Measurements from ENCODE around the gene ENPP6. TPM values are rescaled to one million over a fixed set of nuclear protein-coding genes. Genes with fewer than 3 reads are reported as not detected.

ENPP6 gene
- total RNA-seq, 6 donors from 2014 or later = 0.30 to 0.37 (median 0.34) TPM; not detected in 3

- no peaks in the 10 kb centered on the region for H3K36me3 ChIP-seq
Observed at GRCh38 chr4:184151988-184152485, 65.6 kb downstream of the ENPP6 start.

GRCh38 chr4:184150102-184150839 is 67.4 kb downstream of the ENPP6 start:
- Histone ChIP-seq H3K4me1 (peaks cover 0 to 20% (median 4%) of the 10 kb centered on the region in 4 donors), H3K9me3 (no peaks in the 10 kb centered on the region), H3K27me3 (no peaks in the 10 kb centered on the region), H3K36me3 (no peaks in the 10 kb centered on the region), H3K4me3 (no peak overlapping the region), H3K27ac (peak overlapping the region in 3 of 4 donors; percentile 62 to 72 (median 65))
- DNase-seq (peak in 1 of 2 donors; percentile 46), ATAC-seq (ENCODE audit: low FRiP score in 2 of 2) (peak; percentile 35 to 80)
- WGBS, 2 donors = 51 to 53% methylated on average over 7 of the region's 7 CpGs
- peak in 1 of 4 donors; percentile 36 for TF ChIP-seq EP300 (IDR thresholded peaks at IDR 0.05)
- TF ChIP-seq POLR2A (IDR thresholded peaks at IDR 0.05) = no peak
- no peak for TF ChIP-seq POLR2AphosphoS5 (IDR thresholded peaks at IDR 0.05)

More at GRCh38 chr4:184151988-184152485, 65.6 kb downstream of the ENPP6 start:
- 96 to 99% methylated on average over 12 to 13 of the region's 13 CpGs for WGBS, 2 donors
- H3K4me1 ChIP-seq = peaks cover 0 to 20% (median 7%) of the 10 kb centered on the region in 4 donors
- H3K4me3 ChIP-seq = no peak overlapping the region
- H3K27me3 ChIP-seq = no peaks in the 10 kb centered on the region
- ATAC-seq (ENCODE audit: low FRiP score in 2 of 2) (peak in 1 of 2 donors; percentile 46), DNase-seq (peak in 1 of 2 donors; percentile 56)
- H3K27ac ChIP-seq = no peak overlapping the region
- TF ChIP-seq POLR2AphosphoS5 (IDR thresholded peaks at IDR 0.05) (no peak), POLR2A (IDR thresholded peaks at IDR 0.05) (no peak)
- no peaks in the 10 kb centered on the region for H3K9me3 ChIP-seq

- ATAC-seq (ENCODE audit: low FRiP score in 2 of 2) (peak in 1 of 2 donors; percentile 47), DNase-seq (no peak)
- TF ChIP-seq CTCF (IDR thresholded peaks at IDR 0.05) (no peak), POLR2AphosphoS5 (IDR thresholded peaks at IDR 0.05) (no peak), POLR2A (IDR thresholded peaks at IDR 0.05) (no peak), EP300 (IDR thresholded peaks at IDR 0.05) (no peak)
- H3K36me3 ChIP-seq = no peaks in the 10 kb centered on the region
- H3K27ac ChIP-seq = no peak overlapping the region
- WGBS, 2 donors = 50 to 59% methylated on average over 4 of the region's 4 CpGs
- no peak overlapping the region for H3K4me3 ChIP-seq
- H3K27me3 ChIP-seq = no peaks in the 10 kb centered on the region
- H3K9me3 ChIP-seq = no peaks in the 10 kb centered on the region
- peaks cover 0 to 20% (median 4%) of the 10 kb centered on the region in 4 donors for H3K4me1 ChIP-seq
Observed at GRCh38 chr4:184148738-184149637, 68.7 kb downstream of the ENPP6 start.

- no peaks in the 10 kb centered on the region for H3K9me3 ChIP-seq
- no peak for DNase-seq
- H3K27ac ChIP-seq = no peak overlapping the region
- ATAC-seq (ENCODE audit: low FRiP score in 2 of 2) = no peak
- H3K27me3 ChIP-seq = no peaks in the 10 kb centered on the region
- H3K4me1 ChIP-seq = peaks cover 0 to 20% (median 4%) of the 10 kb centered on the region in 4 donors
- TF ChIP-seq POLR2AphosphoS5 (IDR thresholded peaks at IDR 0.05) = no peak
- no peak for TF ChIP-seq EP300 (IDR thresholded peaks at IDR 0.05)
- no peak for TF ChIP-seq CTCF (IDR thresholded peaks at IDR 0.05)
- no peak for TF ChIP-seq POLR2A (IDR thresholded peaks at IDR 0.05)
- WGBS, 2 donors = 59 to 62% methylated on average over 8 of the region's 8 CpGs
- no peak overlapping the region for H3K4me3 ChIP-seq
- no peaks in the 10 kb centered on the region for H3K36me3 ChIP-seq
Observed at GRCh38 chr4:184147858-184148737, 69.6 kb downstream of the ENPP6 start.

GRCh38 chr4:184146951-184147350 is 70.7 kb downstream of the ENPP6 start:
- no peak overlapping the region for H3K4me3 ChIP-seq
- H3K4me1 ChIP-seq = peaks cover 0 to 20% (median 4%) of the 10 kb centered on the region in 4 donors
- no peak for ATAC-seq (ENCODE audit: low FRiP score in 2 of 2)
- DNase-seq = no peak
- H3K27me3 ChIP-seq = no peaks in the 10 kb centered on the region
- H3K9me3 ChIP-seq = no peaks in the 10 kb centered on the region
- no peak overlapping the region for H3K27ac ChIP-seq
- H3K36me3 ChIP-seq = no peaks in the 10 kb centered on the region
- TF ChIP-seq POLR2A (IDR thresholded peaks at IDR 0.05) (no peak), POLR2AphosphoS5 (IDR thresholded peaks at IDR 0.05) (no peak), CTCF (IDR thresholded peaks at IDR 0.05) (no peak), EP300 (IDR thresholded peaks at IDR 0.05) (no peak)
- 83 to 89% methylated on average over 10 of the region's 10 CpGs for whole genome bisulfite sequencing, 2 donors

Data from upper lobe of left lung (tissue), 6 donors.